Fibroblast of skin of right biceps (primary cell): ENCODE measurements around the gene NELL1.

ENCODE experiments used
- DNase-seq: peaks from one replicate; pipeline ENCODE4 v3.0.0-alpha.2; 2013

The NELL1 gene

DNA sequence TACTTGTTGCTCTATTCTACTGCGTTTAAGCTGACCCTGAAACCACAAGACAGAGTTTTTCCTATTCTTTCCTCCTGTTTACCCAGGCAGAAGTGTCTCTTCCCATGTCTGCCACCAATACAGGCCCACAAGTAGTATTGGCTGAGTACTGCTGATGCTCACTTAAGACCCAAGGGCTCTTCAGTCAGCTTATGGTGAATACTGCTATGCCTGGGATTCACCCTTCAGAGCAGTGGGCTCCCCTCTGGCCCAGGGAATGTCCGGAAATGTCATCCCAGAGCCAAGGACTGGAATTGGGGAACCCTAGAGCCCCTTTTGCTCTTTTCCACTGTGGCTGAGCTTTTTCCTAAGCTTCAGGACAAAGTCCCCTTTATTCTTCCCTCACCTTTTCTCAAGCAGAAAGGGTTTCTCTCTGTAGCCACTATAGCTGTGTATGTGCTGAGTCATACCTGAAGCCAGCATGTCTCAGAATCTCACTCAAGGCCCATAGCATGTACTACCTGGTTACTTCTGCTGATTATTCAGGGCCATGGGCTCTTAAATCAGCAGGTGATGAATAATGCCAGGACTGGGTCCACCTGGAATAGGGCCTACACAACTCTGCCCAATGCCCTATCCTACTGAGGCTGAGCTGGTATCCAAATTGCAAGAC lies 777.7 kb downstream of the NELL1 start:
- no peak for DNase-seq

DNA sequence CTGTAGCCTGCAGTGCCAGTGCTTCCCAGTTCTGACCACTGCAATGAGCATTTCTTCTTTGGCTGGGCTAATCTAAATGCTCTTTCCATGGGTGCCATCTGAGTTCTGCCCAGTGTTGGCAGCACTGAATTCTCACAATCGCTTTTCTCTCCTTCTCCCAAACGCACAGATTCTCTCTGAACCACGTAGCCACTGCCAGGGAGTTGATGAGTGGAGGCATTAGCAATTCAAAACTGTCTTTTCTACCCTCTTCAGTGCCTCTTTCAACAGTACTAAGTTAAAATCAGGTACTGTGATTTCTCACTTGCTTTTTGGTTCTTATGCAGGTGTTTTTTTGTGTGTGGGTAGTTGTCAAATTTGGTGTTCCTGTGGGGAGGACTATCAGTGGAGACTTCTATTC lies 778.5 kb downstream of the NELL1 start:
- no peak for DNase-seq

DNA sequence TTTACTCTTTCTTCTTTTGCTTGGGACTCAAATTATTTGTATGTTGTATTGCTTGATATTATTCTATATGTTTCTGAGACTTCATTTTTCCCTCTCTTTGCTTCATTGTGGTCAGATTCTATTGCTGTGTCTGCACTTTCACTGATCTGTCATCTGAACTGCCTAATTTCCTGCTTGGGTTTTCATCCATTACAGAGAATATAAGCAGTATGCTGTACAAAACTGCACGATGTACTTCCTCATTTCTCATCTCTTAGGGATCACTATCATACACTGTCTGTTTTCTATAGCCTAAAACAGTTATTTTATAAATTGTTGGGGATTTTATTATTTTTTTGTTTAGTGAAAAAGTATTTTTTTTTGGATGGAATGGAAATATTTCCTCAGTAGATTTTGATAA lies 786.8 kb downstream of the NELL1 start:
- DNase-seq = no peak

DNA sequence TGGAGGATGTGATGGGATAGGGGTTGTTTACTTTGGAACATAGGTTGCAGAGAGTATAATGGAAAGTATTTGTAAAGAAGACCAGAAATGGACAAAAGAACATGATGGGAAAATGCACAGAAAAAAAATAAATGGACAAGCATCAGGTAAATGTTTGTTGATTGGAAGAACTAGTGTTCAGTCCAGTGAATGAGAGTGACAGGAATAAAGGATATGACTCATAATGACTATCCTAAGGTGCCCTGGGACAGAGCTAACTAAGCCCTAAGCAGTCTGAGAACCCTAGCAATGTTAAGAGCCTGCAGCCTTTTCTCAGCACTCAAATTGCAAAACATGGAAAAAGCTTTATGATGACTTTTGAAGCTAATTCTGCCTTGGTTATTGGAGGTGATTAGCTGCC lies 790.7 kb downstream of the NELL1 start:
- no peak for DNase-seq

DNA sequence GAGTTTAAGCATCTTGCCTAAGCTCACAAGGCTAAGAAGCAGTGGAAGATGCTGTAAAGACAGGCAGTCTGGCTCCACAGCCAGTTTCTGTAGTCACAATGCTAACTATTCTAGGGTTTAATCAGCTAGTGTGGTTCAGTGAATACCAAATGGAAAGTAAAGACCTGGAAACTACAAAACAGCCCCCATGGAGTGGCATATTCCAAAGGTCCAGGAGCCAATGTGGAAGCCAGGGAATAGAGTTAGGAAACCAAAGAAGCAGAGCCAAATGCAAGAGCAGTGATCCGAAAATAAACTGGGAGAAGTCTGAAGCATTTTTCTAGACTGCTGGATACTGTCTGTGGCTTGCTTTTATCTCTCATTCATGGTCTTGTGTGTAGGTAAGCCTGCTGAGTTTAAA lies 792.3 kb downstream of the NELL1 start:
- no peak for DNase-seq

DNA sequence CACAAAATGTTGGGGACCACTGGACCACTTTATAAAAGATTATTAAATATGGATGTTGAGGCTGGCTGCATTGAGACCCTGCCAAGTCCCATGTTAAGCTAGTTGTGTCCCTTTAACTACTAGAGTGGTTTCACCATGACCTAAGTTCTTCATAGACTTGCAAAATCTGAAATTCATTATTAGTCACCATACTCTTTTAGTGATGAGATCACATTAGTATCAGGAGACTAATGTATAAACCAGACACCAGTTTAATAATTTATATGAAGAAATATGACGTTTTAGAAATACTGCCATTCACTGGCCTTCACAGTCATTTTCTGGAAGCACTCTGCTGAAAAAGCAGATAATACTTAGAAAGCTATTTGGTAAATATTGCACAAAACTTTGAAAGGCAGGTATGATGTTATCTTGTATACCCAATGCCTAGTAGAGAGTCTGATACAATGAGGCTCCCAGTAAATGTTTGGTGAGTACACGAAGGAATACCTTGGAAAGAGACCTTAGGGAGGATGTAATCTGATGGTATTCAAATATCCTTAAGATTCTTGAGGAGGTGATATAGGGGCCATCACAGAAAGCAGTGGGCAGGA lies 795.3 kb downstream of the NELL1 start:
- no peak for DNase-seq

DNA sequence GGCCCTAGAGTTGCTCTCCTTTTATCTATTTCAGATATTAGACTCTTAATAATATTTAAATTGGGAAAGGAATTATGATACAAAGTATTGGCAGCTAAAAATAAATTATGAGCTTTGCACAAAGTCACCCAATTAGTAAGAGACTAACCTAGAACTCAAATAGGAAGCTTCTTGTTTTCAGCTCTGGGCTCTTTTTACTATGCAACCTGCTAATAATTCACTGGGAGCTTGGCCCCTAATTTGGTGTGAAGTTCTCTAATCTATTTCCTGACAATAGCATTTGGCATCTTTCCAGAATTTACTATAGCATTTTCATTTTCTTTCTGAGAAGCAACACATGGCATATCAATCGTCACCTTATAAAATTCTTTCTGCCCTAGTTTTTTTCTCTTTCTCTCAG lies 795.8 kb downstream of the NELL1 start:
- no peak for DNase-seq

DNA sequence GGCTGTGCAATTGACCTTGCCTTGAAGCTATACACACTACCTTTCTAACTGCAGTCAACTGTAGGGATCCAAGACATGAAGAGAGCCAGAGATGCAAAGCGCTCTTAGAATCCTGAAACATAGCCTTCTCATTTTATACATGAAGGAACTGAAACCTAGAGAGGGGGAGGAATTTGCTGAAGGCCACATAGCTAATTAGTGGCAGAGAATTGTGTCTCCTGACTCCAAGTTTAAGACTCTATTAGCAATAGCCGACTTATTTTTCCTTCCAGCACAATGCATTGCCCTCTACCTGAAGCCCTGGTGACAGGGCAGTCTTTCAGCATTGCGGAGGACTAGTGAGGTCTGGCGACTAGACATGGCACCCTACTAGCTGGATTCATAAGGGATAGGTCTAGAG lies 796.5 kb downstream of the NELL1 start:
- no peak for DNase-seq

DNA sequence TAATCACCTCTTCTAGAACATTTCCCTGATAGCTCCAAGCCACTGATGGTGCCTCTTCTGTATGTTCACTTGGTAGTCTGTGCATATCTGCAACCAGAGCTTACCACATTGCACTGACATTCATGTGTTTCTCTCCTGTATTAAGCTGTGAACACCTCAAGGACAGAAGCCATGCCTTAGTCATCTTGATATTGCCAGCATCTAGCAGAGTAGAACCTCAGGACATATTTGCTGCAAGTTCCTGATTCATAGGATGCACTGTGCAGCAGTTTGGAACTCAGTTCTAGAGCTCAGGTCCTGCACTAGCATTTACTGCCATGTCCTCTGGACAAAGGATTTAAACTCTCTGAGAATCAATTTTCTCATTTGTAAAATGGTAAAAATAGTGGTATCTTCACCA lies 801.1 kb downstream of the NELL1 start:
- DNase-seq = no peak

DNA sequence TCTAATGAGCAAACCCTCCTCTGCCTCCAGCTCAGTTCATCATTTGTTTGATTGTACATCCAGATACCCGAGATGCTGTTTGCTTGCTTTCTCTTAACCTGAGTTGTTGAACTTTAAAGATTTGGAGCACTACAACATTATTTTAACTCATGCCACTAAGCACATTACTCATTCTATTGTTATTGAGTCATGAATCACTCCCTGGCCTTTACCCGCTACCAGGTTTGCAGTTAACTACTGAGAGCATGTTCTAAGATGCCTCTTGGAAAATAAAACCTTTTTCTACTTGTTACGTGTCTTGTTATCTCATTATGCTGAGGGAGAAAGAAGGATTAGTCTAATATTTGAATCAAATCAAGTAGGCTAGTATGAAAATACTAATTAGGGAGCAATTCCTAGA lies 802.9 kb downstream of the NELL1 start:
- no peak for DNase-seq

DNA sequence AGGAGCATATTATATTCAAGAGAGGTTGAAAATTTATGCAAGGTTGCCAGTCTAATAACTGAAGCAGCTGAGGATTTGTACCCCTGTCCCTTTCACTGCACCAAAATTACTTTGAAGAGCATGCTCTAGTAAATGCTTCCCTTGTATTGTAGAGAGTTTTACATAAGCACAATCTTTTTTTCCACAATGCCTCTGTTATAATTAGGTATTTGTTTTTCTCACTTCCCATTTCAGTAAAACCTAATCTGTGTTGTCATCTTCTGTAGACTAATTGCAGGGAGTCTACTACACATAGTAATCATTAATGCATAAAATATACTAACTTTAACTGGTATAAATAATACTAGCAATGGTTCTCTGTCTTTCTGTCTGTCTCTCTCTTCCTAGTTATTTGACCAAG lies 805.1 kb downstream of the NELL1 start:
- no peak for DNase-seq

DNA sequence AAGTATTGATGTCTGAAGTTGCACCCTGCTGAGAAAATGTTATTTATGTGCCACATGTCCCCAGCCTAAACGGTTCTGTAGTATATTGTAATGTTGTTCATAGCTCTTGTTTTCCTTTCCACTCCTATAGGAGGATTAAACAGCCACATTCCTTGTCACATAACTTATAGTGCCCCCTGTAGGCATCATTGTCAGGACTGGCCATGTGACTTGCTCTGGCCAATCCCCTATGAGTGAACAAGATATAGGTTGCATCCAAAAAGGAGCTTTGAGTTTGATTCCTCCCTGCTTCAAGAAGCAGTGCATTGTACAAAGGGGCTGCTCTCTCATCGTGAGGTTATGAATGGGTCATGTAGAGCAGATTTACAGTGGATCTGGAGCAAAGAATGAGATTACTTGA lies 805.9 kb downstream of the NELL1 start:
- DNase-seq = no peak

DNA sequence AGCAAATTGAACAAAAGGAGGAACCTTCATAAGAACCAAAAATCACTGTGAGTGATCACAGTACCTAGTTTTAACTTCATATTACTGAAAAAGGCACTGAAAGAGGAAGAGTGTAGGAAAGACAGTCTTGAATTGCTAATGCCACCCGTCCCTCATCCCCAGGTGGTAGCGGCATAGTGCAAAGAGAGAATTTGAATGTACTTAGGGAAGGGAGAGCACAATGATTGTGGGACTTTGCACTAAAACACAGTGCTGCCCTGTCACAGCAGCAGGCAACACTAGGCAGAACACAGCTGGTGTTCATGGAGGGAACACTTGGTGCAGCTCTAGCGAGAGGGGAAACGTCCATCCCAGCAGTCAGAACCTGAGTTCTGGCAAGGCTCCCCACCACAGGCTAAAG lies 807.2 kb downstream of the NELL1 start:
- no peak for DNase-seq

DNA sequence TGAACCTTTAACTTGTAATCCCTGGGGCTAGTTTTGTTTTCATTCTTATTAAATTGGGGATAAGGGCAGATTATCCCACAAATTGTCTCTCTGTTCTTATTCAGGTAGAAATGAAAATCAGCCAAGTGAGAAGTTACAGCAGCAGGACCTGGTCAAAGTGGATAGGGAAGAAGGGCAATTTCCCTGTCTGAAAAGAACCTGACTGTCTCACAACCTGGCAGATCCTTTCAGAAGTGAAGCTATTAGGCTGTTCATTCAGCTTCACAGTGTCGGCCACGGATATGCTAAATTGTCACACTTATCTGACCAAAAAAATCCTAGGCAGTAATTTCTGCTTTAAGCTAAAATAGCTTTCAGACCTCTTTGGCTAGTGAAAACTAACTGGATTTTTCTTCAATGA lies 810.9 kb downstream of the NELL1 start:
- DNase-seq = no peak

DNA sequence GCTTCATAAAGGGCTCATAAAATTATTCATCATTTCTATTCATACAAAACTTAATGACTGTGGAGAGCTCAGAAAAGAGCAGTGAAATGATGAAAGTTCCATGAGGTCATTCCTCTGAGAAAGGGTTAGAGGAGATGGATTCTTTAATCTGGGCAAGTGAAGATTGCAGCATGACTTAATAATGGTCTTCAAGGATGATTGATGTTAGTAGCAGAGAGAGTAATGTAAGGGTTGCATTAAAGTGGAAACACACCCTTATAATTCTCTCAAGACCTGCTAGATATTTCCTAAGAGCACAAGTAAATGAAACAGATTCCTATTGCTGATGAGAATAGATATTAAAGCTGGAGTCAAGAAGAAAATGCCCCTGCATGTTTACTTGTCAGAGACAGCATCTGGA lies 811.9 kb downstream of the NELL1 start:
- DNase-seq = no peak

DNA sequence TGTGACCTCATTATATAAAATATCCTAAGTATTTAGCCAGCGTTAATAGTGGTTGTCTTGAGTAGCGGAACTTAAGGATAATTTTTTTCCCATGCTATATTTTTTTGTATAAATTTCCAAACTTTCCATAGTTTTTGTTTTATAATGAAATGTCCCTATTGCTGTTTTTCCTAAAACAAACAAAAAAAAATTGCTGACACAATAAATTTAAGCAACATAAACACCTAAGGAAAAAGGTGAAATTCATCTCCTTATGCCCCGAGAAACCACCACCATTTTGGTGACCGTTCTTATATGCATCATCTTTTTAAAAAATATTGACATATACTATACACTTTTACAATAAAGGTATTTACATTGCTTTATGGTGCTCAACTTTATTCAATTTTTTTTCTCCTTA lies 814.7 kb downstream of the NELL1 start:
- DNase-seq = no peak

DNA sequence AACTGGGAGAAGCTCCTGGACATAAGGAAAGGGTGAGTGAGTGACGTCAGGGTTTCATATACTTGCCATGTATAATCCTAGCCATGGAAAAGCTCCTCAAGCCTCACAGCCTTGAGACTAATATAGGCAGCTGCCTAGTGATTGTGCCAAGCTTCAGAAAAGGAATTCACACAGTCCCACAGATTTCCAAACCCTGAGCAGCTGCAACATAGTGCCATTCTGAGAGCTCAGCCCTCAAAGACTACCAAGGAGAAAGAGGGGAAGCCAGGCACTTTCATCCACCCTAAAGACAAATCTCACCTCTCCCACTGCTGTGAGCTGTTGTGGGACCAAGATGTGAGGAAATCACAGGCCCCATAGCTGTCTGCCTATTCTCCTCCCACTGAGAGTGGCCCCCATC lies 815.6 kb downstream of the NELL1 start:
- no peak for DNase-seq

DNA sequence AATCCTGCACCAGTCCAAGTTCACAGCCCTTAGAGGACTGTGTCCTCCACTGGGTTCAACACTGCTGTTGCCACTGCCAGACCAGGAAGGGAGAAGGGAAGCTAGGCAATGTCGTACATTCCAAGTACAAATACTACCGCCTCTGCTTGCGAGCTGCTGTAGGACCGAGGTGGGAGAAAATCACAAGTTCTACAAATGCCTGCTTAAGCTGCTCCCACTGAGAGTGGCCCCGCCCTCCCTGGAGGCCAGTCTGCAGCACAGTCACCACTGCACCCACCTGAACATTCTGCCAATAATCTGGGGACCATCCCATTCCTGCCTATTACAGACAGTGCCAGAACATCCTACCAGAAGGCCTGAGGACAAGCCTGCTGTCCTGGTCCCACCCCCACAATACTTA lies 816.0 kb downstream of the NELL1 start:
- DNase-seq = no peak

DNA sequence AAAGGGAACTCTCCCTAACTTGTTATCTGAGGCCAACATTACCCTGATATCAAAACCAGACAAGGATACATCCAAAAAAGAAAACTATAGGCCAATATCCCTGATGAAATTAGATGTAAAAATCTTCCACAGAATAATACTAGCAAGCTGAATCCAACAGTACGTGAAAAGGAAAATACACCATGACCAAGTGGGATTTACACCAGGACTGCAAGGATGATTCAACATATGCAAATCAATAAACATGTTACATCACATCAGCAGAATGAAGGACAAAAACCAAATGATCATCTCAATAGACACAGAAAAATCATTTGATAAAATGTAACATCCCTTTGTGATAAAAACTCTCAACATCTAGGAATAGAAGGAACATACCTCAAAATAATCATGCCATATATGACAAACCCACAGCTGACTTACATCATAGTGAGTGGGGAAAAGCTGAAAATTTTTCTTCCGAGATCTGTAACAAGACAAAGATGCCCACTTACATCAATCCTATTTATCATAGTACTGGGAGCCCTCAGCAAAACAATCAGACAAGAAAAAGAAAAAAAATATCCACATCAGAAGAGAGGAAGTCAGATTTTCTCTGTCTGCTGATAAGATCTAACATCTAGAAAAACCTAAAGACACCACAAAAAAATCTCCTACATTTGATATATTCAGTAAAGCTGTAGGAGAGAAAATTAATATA lies 820.2 kb downstream of the NELL1 start:
- no peak for DNase-seq

DNA sequence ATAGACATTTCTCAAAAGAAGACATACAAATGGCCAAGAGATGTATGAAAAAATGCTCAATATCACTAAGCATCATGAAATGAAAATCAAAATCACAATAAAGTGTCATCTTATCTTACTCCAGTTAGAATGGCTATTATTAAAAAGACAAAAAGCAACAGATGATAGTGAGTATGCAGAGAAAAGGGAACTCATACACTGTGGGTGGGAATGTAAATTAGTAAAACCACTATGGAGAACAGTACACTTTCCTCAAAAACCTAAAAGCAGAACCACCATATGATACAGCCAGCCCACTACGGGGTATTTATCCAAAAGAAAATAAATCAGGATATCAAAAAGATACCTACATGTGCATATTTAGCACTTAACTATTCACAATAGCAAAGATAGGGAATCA lies 823.5 kb downstream of the NELL1 start:
- no peak for DNase-seq

DNA sequence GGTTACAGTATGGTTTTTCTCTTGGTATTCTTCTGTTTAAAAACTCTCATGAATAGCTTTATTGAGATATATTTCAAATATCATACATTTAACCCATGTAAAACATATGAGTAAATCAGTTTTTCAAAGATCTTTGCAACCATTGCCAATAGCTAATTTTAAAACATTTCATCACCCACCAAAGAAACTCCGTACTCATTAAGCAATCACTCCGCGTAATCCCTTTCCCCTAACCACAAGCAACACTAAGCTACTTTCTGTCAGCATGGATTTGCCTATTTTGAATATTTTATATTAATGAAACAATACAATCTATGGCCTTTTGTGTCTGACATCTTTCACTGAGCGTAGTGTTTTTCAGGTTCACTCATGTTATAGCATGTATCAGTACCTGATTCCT lies 825.6 kb downstream of the NELL1 start:
- DNase-seq = no peak

DNA sequence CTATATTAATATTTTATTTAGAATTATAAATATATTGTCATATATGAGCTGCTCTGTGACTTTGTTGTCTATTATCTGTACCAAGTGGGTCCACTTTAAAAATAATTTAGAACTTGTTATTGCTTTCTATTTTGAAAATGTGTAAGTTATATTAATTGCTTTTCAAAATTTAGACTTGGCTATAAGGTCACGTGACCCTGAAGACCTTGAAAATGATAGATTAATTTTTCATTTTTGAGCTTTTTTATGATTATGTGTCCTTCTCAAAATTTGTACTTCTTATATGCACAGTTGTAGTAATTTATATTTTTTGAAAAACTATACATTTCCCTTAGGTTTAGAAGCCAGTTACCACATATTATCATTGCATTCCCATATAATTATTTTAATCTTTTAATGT lies 826.5 kb downstream of the NELL1 start:
- no peak for DNase-seq

DNA sequence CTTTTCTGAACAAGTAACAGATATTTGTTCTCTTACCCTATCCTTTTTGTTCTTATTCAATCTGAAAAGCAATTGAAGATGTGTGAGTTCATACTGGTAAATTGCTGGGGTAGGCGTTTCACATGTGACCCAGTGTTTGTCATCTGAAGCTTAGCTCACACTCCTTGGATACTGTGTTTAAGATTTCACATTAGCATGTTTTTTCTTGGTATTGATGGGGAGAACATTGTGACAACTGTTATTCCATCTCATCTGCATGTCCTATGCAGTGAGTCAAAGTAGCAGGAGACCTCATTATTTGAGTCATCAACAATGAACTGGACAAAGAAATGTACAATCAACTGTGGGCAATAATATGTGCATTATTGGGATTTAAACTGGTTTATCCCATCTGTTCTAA lies 831.9 kb downstream of the NELL1 start:
- DNase-seq = no peak

DNA sequence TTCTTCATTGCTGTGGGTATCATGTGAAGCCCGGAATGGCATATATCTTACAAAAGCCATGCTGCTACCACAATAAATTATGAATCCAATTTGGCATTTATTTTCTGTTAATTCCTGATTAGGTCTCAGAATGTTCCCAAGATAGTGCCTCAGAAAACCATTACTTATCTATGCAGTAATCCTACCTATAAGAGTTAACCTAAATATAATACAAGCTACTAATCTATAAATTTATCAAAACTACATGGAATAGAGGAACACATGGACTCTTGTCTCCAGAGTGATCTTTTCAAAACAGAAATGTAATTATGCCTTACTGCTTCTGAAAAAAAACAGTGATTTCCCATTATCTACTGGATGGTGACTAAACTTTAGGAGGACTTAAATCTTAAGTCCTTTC lies 835.7 kb downstream of the NELL1 start:
- no peak for DNase-seq
